Nucleus accumbens (tissue), 56 donors: ENCODE results near the gene GYG1.

ENCODE experiments used
- DNase-seq, 56 donors: peaks; one replicate each; lab custom pipeline; 2025; lab: John Stamatoyannopoulos, UW

The GYG1 gene

GRCh38 chr3:149016242-149016641, 24.9 kb downstream of the GYG1 start:
- no peak for DNase-seq

DNA sequence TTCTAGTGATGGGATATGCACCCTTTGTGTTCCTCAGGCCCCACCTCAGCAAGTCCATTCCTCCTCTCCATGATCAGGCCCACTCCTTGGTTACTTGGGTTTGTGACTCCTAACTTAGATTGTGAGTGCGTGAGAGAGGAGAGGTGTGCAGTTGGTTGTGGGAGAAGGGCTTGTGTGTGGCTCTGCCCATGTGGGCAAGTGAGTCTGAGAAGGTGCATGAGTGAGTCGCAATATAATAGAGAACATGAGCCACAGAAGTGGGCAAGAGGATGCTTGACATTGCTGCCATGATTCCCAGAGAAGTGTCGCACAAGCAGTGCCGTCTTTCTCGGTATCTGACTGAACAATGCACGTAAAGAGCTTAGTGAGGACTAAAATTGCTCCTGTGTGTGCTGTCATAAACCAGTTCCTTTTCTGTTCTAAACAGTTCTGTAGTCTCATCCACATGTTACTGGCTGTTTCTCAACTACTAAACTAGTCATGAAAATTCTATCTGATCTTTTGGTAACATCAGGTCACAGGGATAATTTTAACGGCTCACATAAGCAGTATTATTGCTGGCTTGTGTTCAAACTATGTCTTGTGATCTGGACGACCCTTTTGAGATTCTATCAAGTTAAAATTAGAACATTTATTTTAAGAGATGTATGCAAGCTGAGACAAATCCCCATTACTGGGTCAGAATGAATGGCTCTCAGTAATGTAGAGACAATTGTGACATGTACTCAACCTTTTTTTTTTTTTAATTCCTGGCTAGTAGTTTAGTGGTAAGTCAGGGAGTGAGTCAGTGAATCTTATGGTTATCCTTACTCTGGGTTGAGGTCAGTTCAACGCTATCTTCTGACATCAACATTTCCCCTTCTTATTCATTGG, 25.6 kb downstream of the GYG1 start:
- DNase-seq = no peak

DNA sequence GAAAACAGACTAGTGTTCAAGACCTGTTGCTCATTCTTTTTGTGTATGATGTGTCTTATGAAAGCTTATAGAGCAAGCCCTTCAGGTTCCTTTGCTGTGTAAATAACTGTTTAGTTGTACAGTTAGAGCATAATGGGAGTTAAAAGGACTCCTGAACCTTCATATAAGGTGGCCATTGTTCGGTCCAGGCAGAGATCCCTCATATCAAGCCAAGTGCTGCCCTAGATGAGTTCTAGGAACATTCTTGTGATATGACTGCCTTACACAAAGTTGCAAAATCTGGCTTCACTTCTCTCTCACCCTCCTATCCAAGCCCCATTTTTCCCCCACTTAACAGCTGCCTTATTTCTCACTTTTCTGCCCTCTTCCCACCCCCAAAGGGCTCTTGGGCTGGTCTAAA, 26.9 kb downstream of the GYG1 start:
- no peak for DNase-seq

DNA sequence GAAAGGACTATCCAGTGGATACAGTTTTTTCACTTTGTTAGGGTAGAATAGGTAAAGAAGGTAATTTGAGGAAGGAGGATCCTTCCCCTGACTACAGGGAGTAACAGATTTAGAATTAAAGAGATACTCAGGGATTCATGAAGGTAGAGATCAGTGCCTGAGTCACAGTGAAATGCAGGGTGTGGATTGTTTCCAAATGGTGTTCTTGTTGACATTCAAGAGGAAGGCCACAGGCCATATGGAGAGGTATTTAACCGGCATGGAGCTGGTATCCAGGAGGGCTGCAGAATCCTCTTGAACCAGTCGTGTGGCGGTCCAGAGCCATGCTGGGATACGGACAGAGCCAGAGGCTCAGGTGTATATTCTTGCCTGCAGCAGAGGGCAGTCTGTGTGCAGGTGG, 28.2 kb downstream of the GYG1 start:
- DNase-seq = no peak

DNA sequence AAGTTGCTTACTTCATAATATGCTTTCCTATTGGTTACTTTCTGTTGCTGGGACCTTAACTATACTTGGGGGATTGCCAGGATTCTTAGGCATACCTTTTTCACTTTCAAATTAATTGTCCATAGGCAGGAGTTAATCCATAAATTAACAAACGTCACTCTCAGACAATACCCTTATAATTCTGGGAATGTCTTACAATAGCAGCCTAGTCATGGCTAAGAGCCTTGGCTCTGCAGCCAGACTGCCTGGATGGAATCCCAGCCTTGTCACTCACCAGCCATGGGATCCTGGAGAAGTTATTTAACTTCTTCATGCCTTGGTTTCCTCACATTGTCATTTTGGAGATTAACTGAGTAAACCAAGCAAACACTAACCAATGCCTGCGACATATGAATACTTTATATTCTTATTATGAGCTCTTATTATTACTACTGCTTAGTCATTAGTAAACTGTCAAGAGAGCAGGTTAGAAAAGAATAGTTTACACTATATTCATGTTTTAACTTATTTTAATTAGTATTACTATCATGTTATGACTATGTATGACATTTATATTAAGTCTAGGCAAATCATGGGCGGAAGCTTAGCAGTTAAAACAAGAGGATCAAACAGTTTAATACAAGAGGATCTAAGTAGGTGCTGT, 29.0 kb downstream of the GYG1 start:
- peak in 12 of 56 donors; percentile 2 to 52 (median 14) for DNase-seq

GRCh38 chr3:149020839-149021252, 29.5 kb downstream of the GYG1 start:
- no peak for DNase-seq

DNA sequence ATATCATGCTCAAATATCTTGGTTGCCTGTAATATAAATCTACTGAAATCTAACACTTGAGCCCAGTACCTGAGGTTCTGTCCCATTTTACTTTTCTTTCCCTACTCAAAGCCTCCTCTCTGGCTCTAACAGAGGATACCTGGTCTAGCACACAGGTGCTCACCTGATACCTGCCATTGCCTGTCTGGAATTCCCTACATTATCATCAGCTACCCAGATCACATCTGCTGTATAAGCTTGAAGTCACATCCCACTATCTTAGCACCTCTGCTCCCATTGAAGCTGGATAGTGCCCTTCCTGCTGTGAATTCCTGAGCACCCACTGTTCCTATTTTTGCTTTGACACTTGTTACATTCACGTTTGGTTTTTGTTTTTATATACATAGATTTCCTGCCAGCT, 30.5 kb downstream of the GYG1 start:
- DNase-seq = no peak

GRCh38 chr3:149023951-149024350, 32.6 kb downstream of the GYG1 start:
- no peak for DNase-seq

GRCh38 chr3:149026718-149027117, 35.4 kb downstream of the GYG1 start:
- no peak for DNase-seq

DNA sequence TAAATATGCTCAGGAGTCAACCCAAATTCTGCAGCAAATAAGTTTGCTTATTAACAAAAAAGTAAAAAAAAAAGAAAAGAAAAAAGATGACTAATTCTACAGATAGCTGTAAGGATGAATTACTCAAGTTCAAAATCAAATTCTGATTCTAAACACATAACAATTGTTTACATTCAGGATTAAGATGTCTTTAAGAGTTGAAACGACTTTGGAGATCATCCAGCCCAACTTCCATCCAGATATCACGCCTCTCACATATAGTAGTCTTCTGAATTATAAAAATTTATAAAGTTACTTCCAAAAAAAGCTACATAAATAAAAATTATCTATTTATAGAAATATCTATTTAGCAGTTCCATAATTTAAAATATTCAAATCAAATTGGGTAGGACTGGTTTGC, 39.8 kb downstream of the GYG1 start:
- no peak for DNase-seq

DNA sequence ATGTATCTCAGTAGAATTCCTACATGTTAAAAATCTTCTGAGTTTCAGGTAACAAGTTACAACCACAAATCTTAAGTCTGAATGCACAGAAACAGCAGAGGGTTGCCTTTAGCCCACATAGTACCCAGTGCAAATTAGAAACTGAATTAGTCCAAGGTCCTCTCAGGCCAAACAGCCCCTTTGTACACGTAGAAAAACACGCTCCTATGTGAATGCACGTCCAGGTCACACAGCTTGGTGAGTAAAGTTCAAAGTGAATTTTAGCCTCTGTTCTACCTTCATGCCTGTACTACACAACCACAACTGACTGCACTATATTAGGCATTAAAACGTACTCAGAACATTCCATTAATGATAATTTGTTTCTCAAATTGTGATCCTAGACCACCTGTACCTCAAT, 46.3 kb downstream of the GYG1 start:
- no peak for DNase-seq

- DNase-seq = no peak
Measured at GRCh38 chr3:149038322-149038721, 47.0 kb downstream of the GYG1 start.

GRCh38 chr3:149042789-149043386, 51.5 kb downstream of the GYG1 start:
- DNase-seq = no peak

- DNase-seq = no peak
Measured at GRCh38 chr3:149044339-149045083, 53.2 kb downstream of the GYG1 start.

DNA sequence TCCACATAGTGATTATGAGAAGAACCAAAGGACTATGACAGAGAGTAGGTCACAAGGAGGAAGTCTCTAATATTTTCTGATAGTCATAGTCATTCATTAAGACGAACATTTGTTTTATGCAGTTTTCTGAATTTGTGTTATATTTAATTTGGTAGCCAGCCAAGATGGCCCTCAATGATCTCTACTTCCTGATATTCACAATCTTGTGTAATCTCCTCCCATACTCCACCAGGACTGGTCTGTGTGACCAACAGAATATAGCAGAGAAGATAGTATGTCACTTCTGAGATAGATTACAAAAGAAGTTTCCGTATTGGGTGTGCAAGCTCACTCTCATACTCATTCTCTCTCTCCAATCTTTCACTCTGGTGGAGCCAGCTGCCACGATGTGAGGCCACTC, 64.2 kb downstream of the GYG1 start:
- DNase-seq = no peak

- DNase-seq = no peak
Measured at GRCh38 chr3:149058198-149058597, 66.9 kb downstream of the GYG1 start.

- DNase-seq = no peak
Measured at GRCh38 chr3:149058602-149059001, 67.3 kb downstream of the GYG1 start.

GRCh38 chr3:149061776-149062175, 70.4 kb downstream of the GYG1 start:
- no peak for DNase-seq

GRCh38 chr3:149067883-149068282, 76.5 kb downstream of the GYG1 start:
- DNase-seq = no peak
